SK-N-SH treated with all-trans-retinoic acid at 6 μM for 48 hours (cell line): ENCODE results near the gene PRKACG.

ENCODE experiments used
- ATAC-seq: fragments of 200-7000 bp; cut with Tn5 transposase; 3 replicates; pipeline ENCODE4 v1.9.1; 2020; ENCODE audit warnings: mild to moderate bottlenecking, moderate library complexity
- ARNTL ChIP-seq: fragments of 450-650 bp; formaldehyde crosslinking; IDR thresholded peaks from 2 replicates; pipeline ENCODE4 v1.5.0; 2020; ENCODE audit warnings: low read depth, mild to moderate bottlenecking, moderate library complexity, borderline replicate concordance
- BACH2 ChIP-seq: fragments of 250-450 bp; sonication (Bioruptor Pico); IDR thresholded peaks from 2 replicates; pipeline ENCODE4 v1.9.0; 2021; ENCODE audit warnings: mild to moderate bottlenecking, borderline replicate concordance
- ESRRG ChIP-seq: fragments of 250-450 bp; sonication (Bioruptor Pico); IDR thresholded peaks from 2 replicates; pipeline ENCODE4 v1.6.1; 2021; ENCODE audit warnings: mild to moderate bottlenecking
- GLIS3 ChIP-seq: fragments of 250-450 bp; sonication (Bioruptor Pico); IDR thresholded peaks from 2 replicates; pipeline ENCODE4 v1.5.0; 2020; ENCODE audit warnings: mild to moderate bottlenecking, moderate library complexity
- ISL1 ChIP-seq: fragments of 250-450 bp; sonication (Bioruptor Pico); IDR thresholded peaks from 2 replicates; pipeline ENCODE4 v2.1.2; 2022; ENCODE audit warnings: mild to moderate bottlenecking, moderate library complexity
- OSR1 ChIP-seq: fragments of 250-450 bp; sonication (Bioruptor Pico); IDR thresholded peaks from 2 replicates; pipeline ENCODE4 v1.8.0; 2022; ENCODE audit warnings: moderate library complexity, mild to moderate bottlenecking, inconsistent platforms
- POU6F1 ChIP-seq: fragments of 250-450 bp; sonication (Bioruptor Pico); IDR thresholded peaks from 2 replicates; pipeline ENCODE4 v1.8.0; 2021; ENCODE audit warnings: low read depth, mild to moderate bottlenecking, moderate library complexity, borderline replicate concordance
- SNAI2 ChIP-seq: fragments of 250-450 bp; sonication (Bioruptor Pico); IDR thresholded peaks from 2 replicates; pipeline ENCODE4 v1.5.0; 2020; ENCODE audit warnings: mild to moderate bottlenecking, moderate library complexity
- TCF4 ChIP-seq: fragments of 250-450 bp; sonication (Bioruptor Pico); IDR thresholded peaks from 2 replicates; pipeline ENCODE4 v1.8.0; 2021; ENCODE audit warnings: mild to moderate bottlenecking, moderate library complexity, borderline replicate concordance
- ZFP3 ChIP-seq: fragments of 250-450 bp; sonication (Bioruptor Pico); IDR thresholded peaks from 2 replicates; pipeline ENCODE4 v1.5.0; 2020; ENCODE audit warnings: mild to moderate bottlenecking, moderate library complexity
- ZFP30 ChIP-seq: fragments of 450-650 bp; formaldehyde crosslinking; IDR thresholded peaks from 2 replicates; pipeline ENCODE4 v1.5.0; 2022; ENCODE audit warnings: mild to moderate bottlenecking, moderate library complexity
- ZNF70 ChIP-seq: fragments of 450-650 bp; formaldehyde crosslinking; IDR thresholded peaks from 2 replicates; pipeline ENCODE4 v1.5.0; 2020; ENCODE audit warnings: mild to moderate bottlenecking, moderate library complexity
- ZNF8 ChIP-seq: fragments of 450-650 bp; formaldehyde crosslinking; IDR thresholded peaks from 2 replicates; pipeline ENCODE4 v1.5.0; 2020; ENCODE audit warnings: mild to moderate bottlenecking, moderate library complexity
- TF ChIP-seq, protein P1 (sequence below): fragments of 250-450 bp; sonication (Bioruptor Pico); IDR thresholded peaks from 2 replicates; pipeline ENCODE4 v1.5.1; 2020; ENCODE audit warnings: low read depth, mild to moderate bottlenecking, moderate library complexity
- TF ChIP-seq, protein P2 (sequence below): fragments of 250-450 bp; sonication (Bioruptor Pico); IDR thresholded peaks from 2 replicates; pipeline ENCODE4 v1.5.1; 2021; ENCODE audit warnings: mild to moderate bottlenecking, moderate library complexity
- TF ChIP-seq, protein P3 (sequence below): fragments of 250-450 bp; sonication (Bioruptor Pico); IDR thresholded peaks from 2 replicates; pipeline ENCODE4 v1.5.0; 2020; ENCODE audit warnings: mild to moderate bottlenecking, moderate library complexity
- TF ChIP-seq, protein P4 (sequence below): fragments of 250-450 bp; sonication (Bioruptor Pico); IDR thresholded peaks from 2 replicates; pipeline ENCODE4 v1.8.0; 2020; ENCODE audit warnings: mild to moderate bottlenecking, moderate library complexity, borderline replicate concordance

The PRKACG gene

GRCh38 chr9:68970151-68970550, 43.8 kb downstream of the PRKACG start:
- ATAC-seq = no peak
- TF ChIP-seq, protein P1, sequence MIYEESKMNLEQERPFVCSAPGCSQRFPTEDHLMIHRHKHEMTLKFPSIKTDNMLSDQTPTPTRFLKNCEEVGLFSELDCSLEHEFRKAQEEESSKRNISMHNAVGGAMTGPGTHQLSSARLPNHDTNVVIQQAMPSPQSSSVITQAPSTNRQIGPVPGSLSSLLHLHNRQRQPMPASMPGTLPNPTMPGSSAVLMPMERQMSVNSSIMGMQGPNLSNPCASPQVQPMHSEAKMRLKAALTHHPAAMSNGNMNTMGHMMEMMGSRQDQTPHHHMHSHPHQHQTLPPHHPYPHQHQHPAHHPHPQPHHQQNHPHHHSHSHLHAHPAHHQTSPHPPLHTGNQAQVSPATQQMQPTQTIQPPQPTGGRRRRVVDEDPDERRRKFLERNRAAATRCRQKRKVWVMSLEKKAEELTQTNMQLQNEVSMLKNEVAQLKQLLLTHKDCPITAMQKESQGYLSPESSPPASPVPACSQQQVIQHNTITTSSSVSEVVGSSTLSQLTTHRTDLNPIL (CRISPR knock-in tag) = no peak
- no peak for TF ChIP-seq ZFP30 (CRISPR knock-in tag)

DNA sequence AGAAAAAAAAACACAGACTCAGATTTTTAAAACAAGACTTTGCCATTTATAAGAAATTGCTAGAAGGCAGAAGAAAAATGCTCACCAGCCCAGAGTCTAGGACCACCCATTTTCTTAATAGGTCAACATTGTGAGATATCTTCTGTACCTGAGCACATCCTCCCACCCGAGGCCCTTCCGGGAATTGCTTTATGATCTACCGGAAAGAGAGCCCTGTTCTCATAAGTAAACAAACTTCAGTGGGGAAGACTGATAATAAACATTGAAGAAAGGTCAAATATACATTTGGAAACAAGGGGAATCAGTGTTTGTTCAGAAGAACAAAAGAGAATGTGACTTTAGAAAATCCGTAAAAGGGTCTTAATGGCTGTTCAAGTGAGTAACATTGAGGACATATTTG, 44.4 kb downstream of the PRKACG start:
- ATAC-seq = no peak
- no peak for TF ChIP-seq ZFP3 (CRISPR knock-in tag)
- TF ChIP-seq ISL1 (CRISPR knock-in tag) = no peak
- no peak for TF ChIP-seq POU6F1 (CRISPR knock-in tag)
- no peak for TF ChIP-seq OSR1 (CRISPR knock-in tag)
- no peak for TF ChIP-seq GLIS3 (CRISPR knock-in tag)
- TF ChIP-seq, protein P2, sequence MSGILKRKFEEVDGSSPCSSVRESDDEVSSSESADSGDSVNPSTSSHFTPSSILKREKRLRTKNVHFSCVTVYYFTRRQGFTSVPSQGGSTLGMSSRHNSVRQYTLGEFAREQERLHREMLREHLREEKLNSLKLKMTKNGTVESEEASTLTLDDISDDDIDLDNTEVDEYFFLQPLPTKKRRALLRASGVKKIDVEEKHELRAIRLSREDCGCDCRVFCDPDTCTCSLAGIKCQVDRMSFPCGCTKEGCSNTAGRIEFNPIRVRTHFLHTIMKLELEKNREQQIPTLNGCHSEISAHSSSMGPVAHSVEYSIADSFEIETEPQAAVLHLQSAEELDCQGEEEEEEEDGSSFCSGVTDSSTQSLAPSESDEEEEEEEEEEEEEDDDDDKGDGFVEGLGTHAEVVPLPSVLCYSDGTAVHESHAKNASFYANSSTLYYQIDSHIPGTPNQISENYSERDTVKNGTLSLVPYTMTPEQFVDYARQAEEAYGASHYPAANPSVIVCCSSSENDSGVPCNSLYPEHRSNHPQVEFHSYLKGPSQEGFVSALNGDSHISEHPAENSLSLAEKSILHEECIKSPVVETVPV = no peak
- no peak for TF ChIP-seq ESRRG (CRISPR knock-in tag)
- TF ChIP-seq, protein P3, sequence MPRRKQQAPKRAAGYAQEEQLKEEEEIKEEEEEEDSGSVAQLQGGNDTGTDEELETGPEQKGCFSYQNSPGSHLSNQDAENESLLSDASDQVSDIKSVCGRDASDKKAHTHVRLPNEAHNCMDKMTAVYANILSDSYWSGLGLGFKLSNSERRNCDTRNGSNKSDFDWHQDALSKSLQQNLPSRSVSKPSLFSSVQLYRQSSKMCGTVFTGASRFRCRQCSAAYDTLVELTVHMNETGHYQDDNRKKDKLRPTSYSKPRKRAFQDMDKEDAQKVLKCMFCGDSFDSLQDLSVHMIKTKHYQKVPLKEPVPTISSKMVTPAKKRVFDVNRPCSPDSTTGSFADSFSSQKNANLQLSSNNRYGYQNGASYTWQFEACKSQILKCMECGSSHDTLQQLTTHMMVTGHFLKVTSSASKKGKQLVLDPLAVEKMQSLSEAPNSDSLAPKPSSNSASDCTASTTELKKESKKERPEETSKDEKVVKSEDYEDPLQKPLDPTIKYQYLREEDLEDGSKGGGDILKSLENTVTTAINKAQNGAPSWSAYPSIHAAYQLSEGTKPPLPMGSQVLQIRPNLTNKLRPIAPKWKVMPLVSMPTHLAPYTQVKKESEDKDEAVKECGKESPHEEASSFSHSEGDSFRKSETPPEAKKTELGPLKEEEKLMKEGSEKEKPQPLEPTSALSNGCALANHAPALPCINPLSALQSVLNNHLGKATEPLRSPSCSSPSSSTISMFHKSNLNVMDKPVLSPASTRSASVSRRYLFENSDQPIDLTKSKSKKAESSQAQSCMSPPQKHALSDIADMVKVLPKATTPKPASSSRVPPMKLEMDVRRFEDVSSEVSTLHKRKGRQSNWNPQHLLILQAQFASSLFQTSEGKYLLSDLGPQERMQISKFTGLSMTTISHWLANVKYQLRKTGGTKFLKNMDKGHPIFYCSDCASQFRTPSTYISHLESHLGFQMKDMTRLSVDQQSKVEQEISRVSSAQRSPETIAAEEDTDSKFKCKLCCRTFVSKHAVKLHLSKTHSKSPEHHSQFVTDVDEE (CRISPR knock-in tag) = no peak
- no peak for TF ChIP-seq BACH2 (CRISPR knock-in tag)
- no peak for TF ChIP-seq TCF4 (CRISPR knock-in tag)
- no peak for TF ChIP-seq SNAI2 (CRISPR knock-in tag)
- TF ChIP-seq ZNF8 = no peak
- TF ChIP-seq ARNTL = no peak

DNA sequence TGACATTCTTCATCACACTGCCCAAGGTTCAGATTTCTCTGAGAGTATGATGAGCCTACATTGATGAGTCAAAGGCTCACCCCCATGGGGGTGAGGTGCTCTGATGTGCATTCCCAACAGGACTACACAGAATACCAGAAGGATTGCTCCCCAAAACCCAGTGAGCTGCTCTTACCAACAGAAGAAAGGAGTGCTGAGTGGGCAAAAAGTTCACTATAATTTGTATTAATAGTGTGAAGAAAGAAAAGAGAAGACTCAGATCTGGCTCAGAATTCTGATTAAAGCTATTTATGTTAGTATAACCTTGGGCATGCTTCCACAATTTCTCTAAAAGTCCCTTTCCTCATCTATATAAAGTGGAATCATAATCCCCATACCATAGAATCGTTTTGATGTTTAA, 46.1 kb downstream of the PRKACG start:
- no peak for ATAC-seq
- TF ChIP-seq ZFP30 (CRISPR knock-in tag) (no peak), TCF4 (CRISPR knock-in tag) (no peak), ISL1 (CRISPR knock-in tag) (no peak), GLIS3 (CRISPR knock-in tag) (no peak)

- ATAC-seq = no peak
- TF ChIP-seq ZFP3 (CRISPR knock-in tag) (no peak), OSR1 (CRISPR knock-in tag) (no peak), SNAI2 (CRISPR knock-in tag) (no peak), ARNTL (no peak), BACH2 (CRISPR knock-in tag) (no peak), ZNF70 (CRISPR knock-in tag) (no peak), ESRRG (CRISPR knock-in tag) (no peak)
- TF ChIP-seq, protein P3 (CRISPR knock-in tag) = no peak
- TF ChIP-seq, protein P4, sequence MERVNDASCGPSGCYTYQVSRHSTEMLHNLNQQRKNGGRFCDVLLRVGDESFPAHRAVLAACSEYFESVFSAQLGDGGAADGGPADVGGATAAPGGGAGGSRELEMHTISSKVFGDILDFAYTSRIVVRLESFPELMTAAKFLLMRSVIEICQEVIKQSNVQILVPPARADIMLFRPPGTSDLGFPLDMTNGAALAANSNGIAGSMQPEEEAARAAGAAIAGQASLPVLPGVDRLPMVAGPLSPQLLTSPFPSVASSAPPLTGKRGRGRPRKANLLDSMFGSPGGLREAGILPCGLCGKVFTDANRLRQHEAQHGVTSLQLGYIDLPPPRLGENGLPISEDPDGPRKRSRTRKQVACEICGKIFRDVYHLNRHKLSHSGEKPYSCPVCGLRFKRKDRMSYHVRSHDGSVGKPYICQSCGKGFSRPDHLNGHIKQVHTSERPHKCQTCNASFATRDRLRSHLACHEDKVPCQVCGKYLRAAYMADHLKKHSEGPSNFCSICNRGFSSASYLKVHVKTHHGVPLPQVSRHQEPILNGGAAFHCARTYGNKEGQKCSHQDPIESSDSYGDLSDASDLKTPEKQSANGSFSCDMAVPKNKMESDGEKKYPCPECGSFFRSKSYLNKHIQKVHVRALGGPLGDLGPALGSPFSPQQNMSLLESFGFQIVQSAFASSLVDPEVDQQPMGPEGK = no peak
- TF ChIP-seq, all 23 proteins: peak for 0
Measured at GRCh38 chr9:68966496-68966944, 47.4 kb downstream of the PRKACG start.
